Endometrium (tissue), 2 donors: ENCODE data around the gene DDC.

Source experiments
- FAIRE-seq: peaks from 2 replicates; lab custom pipeline; 2012; peaks lifted over from hg19 to GRCh38; lab: Jason Lieb, UNC
- donor health status: control.
- donor health status: control.

DDC gene

DNA sequence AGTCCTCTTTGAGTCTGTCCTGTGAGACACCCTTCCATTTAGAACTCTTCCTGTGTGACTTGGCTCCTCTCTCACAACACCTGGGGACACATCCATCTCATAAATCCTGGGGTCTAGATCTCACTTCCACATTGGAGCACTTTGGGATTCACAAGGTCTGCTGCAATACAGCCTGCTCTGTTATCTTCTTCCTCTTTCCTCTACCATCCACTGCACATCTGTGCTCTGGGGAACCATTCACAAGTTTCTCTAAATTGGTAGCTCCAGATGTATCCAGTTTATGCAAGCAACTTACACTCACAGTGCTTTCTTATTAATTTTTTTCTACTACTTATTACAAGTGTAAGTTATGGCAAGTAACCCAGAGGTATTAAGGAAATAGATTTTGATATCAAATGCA, 109.5 kb downstream of the DDC start:
- no peak for FAIRE-seq

DNA sequence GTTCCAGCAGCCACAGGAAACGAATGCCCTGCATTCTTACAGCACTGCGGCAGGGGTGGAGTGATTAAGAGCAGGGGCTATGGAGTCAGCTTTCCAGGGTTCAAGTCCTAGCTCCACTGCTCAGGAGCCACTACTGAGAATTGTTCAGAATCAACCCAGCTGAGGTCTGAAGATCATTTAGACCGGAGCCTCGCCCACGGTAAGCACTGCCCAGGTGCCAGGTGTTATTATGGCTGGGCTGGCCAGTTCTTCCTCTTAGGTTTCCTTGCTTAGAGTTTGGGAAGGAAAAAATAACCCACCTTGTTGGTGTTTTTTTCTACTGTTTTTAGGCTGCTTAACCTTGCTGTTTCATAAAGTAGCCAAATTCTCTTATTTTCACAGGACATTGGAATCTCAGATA, 110.2 kb downstream of the DDC start:
- no peak for FAIRE-seq

GRCh38 chr7:50450590-50451032, 114.6 kb downstream of the DDC start:
- no peak for FAIRE-seq

DNA sequence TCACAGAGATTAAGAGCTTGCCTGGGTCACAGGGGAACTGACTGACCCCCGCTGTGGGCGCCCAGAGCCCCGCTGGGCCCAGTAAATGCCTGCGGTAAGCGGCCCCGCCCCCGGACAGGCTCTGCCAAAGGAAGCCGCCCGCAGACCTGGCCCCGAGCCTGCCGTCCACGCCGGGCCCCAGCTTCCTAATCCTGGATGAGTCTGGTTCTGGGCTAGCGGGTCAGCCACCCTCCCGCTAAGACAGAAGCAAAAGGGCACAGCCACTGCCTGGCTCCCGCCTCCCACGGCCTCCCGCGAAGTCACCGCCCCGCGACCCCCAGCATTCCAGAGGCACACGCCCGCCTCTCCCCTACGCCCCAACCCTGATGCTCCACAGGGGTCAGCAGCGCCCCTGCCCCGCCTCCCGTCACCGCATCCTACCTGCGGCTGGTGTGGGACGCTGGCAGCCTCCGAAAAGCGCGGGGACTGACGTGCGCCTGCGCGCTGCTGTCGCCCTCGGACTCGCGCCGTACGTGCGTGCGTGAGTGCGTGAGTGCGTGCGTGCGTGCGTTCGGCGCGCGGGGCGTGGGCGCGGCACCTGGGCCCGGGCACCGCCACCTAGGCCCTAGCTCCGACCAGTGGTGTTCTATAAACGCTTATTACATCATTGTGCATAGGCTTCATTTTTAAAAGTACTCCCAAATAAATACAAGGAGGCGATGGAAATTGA, 115.2 kb downstream of the DDC start, which contains the start of gene FIGNL1:
TSS of gene FIGNL1 (minus strand) at position 470 of the 709 bp plus-strand sequence. CDS start 3,063 bp downstream, outside the sequence.
- no peak for FAIRE-seq

- FAIRE-seq = no peak
Observed at GRCh38 chr7:50449501-50449880, 115.7 kb downstream of the DDC start.

DNA sequence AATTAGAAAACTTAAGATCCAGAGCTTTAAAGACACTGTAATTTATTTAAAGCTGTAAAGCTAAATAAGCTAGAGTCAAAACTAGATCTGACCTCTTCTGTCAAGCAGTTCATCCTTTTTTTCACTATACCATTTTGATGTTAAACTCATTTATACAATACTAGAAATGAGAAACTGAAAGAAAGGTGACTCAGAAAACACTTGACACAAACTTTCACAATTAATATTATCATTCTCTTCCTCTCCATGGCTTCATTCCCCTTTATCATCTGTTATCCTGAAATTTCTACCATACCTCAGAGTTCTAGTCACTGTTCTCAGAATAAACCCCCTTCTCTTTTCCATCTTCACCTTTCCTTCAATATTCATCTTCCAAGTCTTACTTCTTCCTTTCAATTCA, 116.4 kb downstream of the DDC start:
- no peak for FAIRE-seq

DNA sequence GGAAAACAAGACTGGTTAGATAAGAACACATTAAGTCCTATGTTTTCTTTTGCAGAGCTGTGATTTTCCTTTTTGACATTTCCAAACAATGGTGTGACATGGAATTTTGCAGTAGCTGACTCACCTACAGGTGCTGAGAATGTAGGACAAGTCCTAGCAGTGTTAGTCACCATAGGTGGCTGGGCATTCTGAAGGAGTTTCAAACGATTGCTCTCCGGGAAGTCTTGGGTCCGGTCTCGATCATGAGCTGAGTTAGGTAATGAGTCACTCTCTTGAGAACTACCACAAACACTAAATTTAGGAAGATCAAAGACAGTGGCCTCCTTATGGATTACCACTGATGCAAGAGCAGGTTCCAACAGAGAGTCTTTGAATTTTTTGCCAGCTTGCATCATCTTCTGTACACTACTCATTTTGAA, 118.7 kb downstream of the DDC start:
- FAIRE-seq = no peak

GRCh38 chr7:50436133-50436806, 128.9 kb downstream of the DDC start:
- peak; percentile 53 for FAIRE-seq

- FAIRE-seq = no peak
Observed at GRCh38 chr7:50431722-50432305, 133.4 kb downstream of the DDC start.

GRCh38 chr7:50431316-50431715, 133.9 kb downstream of the DDC start:
- FAIRE-seq = no peak

DNA sequence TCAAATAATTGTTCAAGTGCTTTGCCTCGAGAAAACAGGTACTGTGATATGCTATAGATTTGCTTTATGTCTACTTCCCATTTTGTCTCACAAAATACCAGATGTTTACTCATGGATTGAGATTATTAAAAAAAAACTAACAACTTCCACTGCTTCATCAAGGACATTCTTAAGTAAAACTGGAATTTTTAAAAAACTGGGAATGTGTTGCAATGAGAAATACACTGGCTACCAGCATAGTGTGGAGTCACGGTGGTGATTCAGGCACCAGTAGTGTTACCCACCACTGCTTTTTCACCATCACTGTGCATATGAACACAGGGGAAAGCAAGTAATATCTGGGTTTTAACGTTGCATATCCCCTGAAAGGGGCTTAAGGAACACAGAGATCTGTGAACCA, 136.3 kb downstream of the DDC start:
- no peak for FAIRE-seq

- no peak for FAIRE-seq
Observed at GRCh38 chr7:50427518-50427917, 137.7 kb downstream of the DDC start.

- no peak for FAIRE-seq
Observed at GRCh38 chr7:50426280-50427045, 138.7 kb downstream of the DDC start.

DNA sequence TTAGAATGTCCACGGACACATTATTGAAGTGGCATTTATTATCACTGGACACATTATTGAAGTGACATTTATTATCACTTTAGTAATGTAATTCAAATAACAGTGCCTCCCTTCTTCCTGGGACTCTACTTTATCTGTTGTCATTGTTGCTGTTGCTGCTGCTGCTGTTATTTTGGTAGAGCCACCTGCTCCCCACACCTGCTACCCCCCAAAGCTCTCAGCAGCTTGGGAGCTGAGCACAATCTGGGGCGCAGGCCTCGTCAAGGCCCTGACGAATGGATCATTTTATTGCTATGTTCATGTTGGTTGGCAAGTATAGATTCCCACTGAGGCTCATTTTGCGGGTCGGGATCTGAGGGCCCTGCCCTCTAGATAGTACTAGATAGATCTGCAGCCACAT, 139.9 kb downstream of the DDC start:
- FAIRE-seq = no peak

GRCh38 chr7:50423860-50424259, 141.3 kb downstream of the DDC start:
- FAIRE-seq = no peak

DNA sequence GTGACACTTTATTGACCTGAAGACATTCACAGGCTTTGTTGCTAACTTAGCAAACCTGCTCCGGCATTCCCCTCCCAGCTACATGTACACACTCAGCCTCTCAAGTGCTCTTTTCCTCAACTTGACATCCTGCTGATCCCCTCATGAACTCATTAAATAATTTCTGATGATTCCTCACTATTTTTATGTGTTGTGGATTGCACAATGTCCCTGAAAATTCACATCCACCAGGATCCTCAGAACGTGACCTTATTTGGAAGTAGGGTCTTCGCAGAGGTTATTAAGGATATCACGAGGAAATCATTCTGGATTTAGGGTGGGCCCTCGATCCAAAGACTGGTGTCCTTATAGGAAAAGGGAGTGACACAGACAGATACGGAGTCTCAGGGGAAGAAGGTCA, 142.3 kb downstream of the DDC start:
- no peak for FAIRE-seq

GRCh38 chr7:50421043-50421442, 144.2 kb downstream of the DDC start:
- FAIRE-seq = no peak

GRCh38 chr7:50418526-50419290, 146.5 kb downstream of the DDC start:
- no peak for FAIRE-seq

DNA sequence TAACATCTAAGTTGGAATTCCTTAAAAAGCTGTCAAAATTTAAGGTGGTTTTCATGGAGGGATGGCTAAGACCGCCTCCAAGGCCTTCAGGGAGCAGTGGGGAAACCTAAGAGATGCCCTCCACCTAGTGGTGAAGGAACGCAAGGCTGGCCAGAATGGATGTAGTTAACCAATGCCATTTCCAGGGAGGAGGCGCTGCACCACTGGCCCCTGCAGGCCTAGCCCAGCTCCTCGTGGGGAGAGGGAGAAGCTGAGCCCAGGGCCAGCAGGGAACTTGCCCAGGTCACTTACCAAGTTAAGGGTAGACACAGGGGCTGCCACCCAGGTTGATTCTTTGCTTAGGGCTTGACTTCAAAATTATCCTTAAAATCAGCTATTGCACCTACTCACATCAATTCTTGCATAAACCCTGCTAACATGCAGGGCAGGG, 147.1 kb downstream of the DDC start:
- peak; percentile 18 for FAIRE-seq

DNA sequence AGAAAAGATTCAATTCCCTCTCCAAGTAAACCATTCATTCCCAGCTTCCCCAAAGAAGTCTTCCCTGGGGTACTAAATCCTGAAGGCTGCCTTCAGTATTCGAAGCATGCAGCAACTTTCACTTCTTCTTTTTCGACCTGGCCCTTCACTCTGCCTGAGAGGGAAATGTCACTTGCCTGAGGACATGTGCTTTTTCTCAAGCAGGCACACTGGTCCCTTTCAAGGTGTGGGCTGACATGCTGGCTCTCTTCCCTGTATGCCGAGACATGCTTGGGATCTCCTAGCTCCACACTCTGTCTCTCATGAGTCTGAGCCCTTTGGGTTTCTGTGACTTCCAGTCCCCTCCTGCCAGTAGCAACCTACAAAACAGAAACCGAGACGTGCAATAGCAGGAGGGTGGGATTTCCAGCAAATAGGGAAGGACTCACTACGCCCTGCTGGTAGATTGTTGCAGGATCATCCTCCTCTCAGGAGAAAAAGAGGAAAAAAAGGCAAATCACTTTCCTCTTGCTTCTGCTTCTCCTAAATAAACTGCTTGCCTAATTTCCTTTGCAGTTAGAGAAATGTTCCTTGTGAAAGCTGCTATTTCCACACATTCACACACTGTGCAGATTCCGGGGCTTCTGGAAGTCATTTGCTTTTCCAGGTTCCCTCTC, 148.6 kb downstream of the DDC start:
- no peak for FAIRE-seq

- no peak for FAIRE-seq
Observed at GRCh38 chr7:50415844-50416364, 149.3 kb downstream of the DDC start.
